HG03039 (cell line): ENCODE measurements around the gene VASH1.

Experiments
- ATAC-seq: cut with Tn5 transposase; IDR thresholded peaks from one replicate; pipeline ENCODE4 v1.9.1; 2021; ENCODE audit warnings: mild to moderate bottlenecking, moderate library complexity; ENCODE audit not compliant: unreplicated experiment

Gene VASH1

GRCh38 chr14:76742185-76742584, 19.1 kb upstream of the VASH1 start:
- ATAC-seq: no peak

- no peak for ATAC-seq
Observed at GRCh38 chr14:76742966-76743365, 18.3 kb upstream of the VASH1 start.

- ATAC-seq: no peak
Observed at GRCh38 chr14:76752744-76753143, 8.5 kb upstream of the VASH1 start.

- no peak for ATAC-seq
Observed at GRCh38 chr14:76753541-76754198, 7.6 kb upstream of the VASH1 start.

GRCh38 chr14:76754586-76754985, 6.7 kb upstream of the VASH1 start:
- no peak for ATAC-seq

GRCh38 chr14:76755610-76756370, 5.5 kb upstream of the VASH1 start:
- no peak for ATAC-seq

GRCh38 chr14:76756371-76756750, 4.9 kb upstream of the VASH1 start:
- ATAC-seq: no peak

- ATAC-seq: no peak
Observed at GRCh38 chr14:76759589-76759988, 1.7 kb upstream of the VASH1 start.

- ATAC-seq: no peak
Observed at GRCh38 chr14:76760331-76761135, 735 bp upstream of the VASH1 start.

- no peak for ATAC-seq
Observed at GRCh38 chr14:76761960-76762410, 717 bp downstream of the VASH1 start.

GRCh38 chr14:76762411-76763095, 1.3 kb downstream of the VASH1 start:
- no peak for ATAC-seq

- ATAC-seq: no peak
Observed at GRCh38 chr14:76763096-76764041, 2.1 kb downstream of the VASH1 start.

GRCh38 chr14:76765461-76765931, 4.2 kb downstream of the VASH1 start:
- ATAC-seq: no peak

- ATAC-seq: peak; percentile 64
Observed at GRCh38 chr14:76767681-76768656, 6.7 kb downstream of the VASH1 start.

- ATAC-seq: no peak
Observed at GRCh38 chr14:76768671-76769500, 7.6 kb downstream of the VASH1 start.

GRCh38 chr14:76769636-76770292, 8.5 kb downstream of the VASH1 start:
- ATAC-seq: no peak
